H9 (cell line): ENCODE data around the gene RBMS2. TPM values are rescaled to one million over a fixed set of nuclear protein-coding genes. Genes with fewer than 3 reads are reported as not detected.

Source experiments
- DNase-seq: peaks from one replicate; pipeline ENCODE4 v3.0.0-alpha.2; 2017
- H2AFZ ChIP-seq: one replicate; pipeline ENCODE4 v1.6.1; 2013; ENCODE audit warnings: mild to moderate bottlenecking, low read length, control low read depth, moderate library complexity
- H2AK5ac ChIP-seq: 2 replicates; pipeline ENCODE4 v1.6.1; 2013; ENCODE audit warnings: low read length, control low read depth, mixed read lengths; ENCODE audit not compliant: insufficient read length
- H2BK120ac ChIP-seq: one replicate; pipeline ENCODE4 v1.6.1; 2013; ENCODE audit warnings: low read depth, mild to moderate bottlenecking, low read length, control low read depth, inconsistent platforms; ENCODE audit not compliant: poor library complexity, severe bottlenecking
- H2BK12ac ChIP-seq: 2 replicates; pipeline ENCODE4 v1.6.1; 2013; ENCODE audit warnings: low read length, control low read depth, mixed read lengths, low read depth; ENCODE audit not compliant: insufficient read length
- H2BK15ac ChIP-seq: 2 replicates; pipeline ENCODE4 v1.6.1; 2013; ENCODE audit warnings: low read depth, low read length, control low read depth
- H2BK20ac ChIP-seq: one replicate; pipeline ENCODE4 v1.6.1; 2013; ENCODE audit warnings: low read depth, mild to moderate bottlenecking, low read length, control low read depth, inconsistent platforms; ENCODE audit not compliant: poor library complexity, severe bottlenecking
- H2BK5ac ChIP-seq: 2 replicates; pipeline ENCODE4 v1.6.1; 2013; ENCODE audit warnings: low read length, control low read depth, mixed read lengths; ENCODE audit not compliant: insufficient read length
- H3K14ac ChIP-seq: 2 replicates; pipeline ENCODE4 v1.6.1; 2013; ENCODE audit warnings: low read length, control low read depth; ENCODE audit not compliant: insufficient read depth
- H3K18ac ChIP-seq: 2 replicates; pipeline ENCODE4 v1.6.1; 2013; ENCODE audit warnings: low read depth, mild to moderate bottlenecking, mixed read lengths, low read length, control low read depth; ENCODE audit not compliant: insufficient read length
- H3K23ac ChIP-seq: 2 replicates; pipeline ENCODE4 v1.6.1; 2013; ENCODE audit warnings: low read length, control low read depth, mixed read lengths, low read depth; ENCODE audit not compliant: insufficient read length
- H3K23me2 ChIP-seq: 2 replicates; pipeline ENCODE4 v1.6.1; 2013; ENCODE audit warnings: low read depth, mild to moderate bottlenecking, mixed read lengths, low read length, control low read depth; ENCODE audit not compliant: insufficient read length, poor library complexity, severe bottlenecking
- H3K27ac ChIP-seq: 2 replicates; pipeline ENCODE4 v1.5.1; 2013; ENCODE audit warnings: low read length, control low read depth, mixed read lengths, low read depth; ENCODE audit not compliant: insufficient read length
- H3K27me3 ChIP-seq: 2 replicates; pipeline ENCODE4 v1.6.1; 2013; ENCODE audit warnings: low read length, control low read depth, inconsistent platforms; ENCODE audit not compliant: insufficient read depth
- H3K4ac ChIP-seq: 2 replicates; pipeline ENCODE4 v1.6.1; 2013; ENCODE audit warnings: low read depth, mild to moderate bottlenecking, control low read depth, inconsistent platforms, low read length, moderate library complexity
- H3K4me1 ChIP-seq: 2 replicates; pipeline ENCODE4 v1.6.1; 2013; ENCODE audit warnings: low read length, control low read depth, inconsistent platforms; ENCODE audit not compliant: insufficient read depth
- H3K4me2 ChIP-seq: 2 replicates; pipeline ENCODE4 v1.6.1; 2013; ENCODE audit warnings: low read length, control low read depth, mixed read lengths; ENCODE audit not compliant: insufficient read length, insufficient read depth
- H3K56ac ChIP-seq: 2 replicates; pipeline ENCODE4 v1.6.1; 2013; ENCODE audit warnings: low read depth, mild to moderate bottlenecking, mixed read lengths, low read length, control low read depth; ENCODE audit not compliant: insufficient read length
- H3K79me1 ChIP-seq: 2 replicates; pipeline ENCODE4 v1.6.1; 2013; ENCODE audit warnings: low read depth, mild to moderate bottlenecking, moderate library complexity, low read length, control low read depth, inconsistent platforms; ENCODE audit not compliant: insufficient read depth, poor library complexity, severe bottlenecking
- H3K79me2 ChIP-seq: 2 replicates; pipeline ENCODE4 v1.6.1; 2013; ENCODE audit warnings: low read length, control low read depth, inconsistent platforms; ENCODE audit not compliant: insufficient read depth
- H3K9ac ChIP-seq: 2 replicates; pipeline ENCODE4 v1.6.1; 2013; ENCODE audit warnings: low read length, control low read depth, mixed read lengths; ENCODE audit not compliant: insufficient read length; ENCODE audit errors: extremely low read depth
- H3K9me3 ChIP-seq: one replicate; pipeline ENCODE4 v1.6.1; 2013; ENCODE audit warnings: low read depth, low read length, inconsistent platforms; ENCODE audit not compliant: control insufficient read depth
- H3T11ph ChIP-seq: one replicate; pipeline ENCODE4 v1.6.1; 2013; ENCODE audit warnings: mild to moderate bottlenecking, low read length, control low read depth, inconsistent platforms
- H4K20me1 ChIP-seq: one replicate; pipeline ENCODE4 v1.6.1; 2013; ENCODE audit not compliant: control insufficient read depth, insufficient read length, insufficient read depth
- H4K5ac ChIP-seq: 2 replicates; pipeline ENCODE4 v1.6.1; 2013; ENCODE audit warnings: low read depth, mild to moderate bottlenecking, mixed read lengths, low read length, control low read depth; ENCODE audit not compliant: insufficient read length
- H4K8ac ChIP-seq: replicated peaks from 2 replicates; pipeline ENCODE4 v1.6.1; 2013; ENCODE audit warnings: low read length, control low read depth, mixed read lengths, low read depth; ENCODE audit not compliant: insufficient read length
- H4K91ac ChIP-seq: 2 replicates; pipeline ENCODE4 v1.6.1; 2013; ENCODE audit warnings: low read depth, mild to moderate bottlenecking, moderate library complexity, mixed read lengths, low read length, control low read depth; ENCODE audit not compliant: insufficient read length
- H3K27ac Mint-ChIP-seq, 3 experiments: 2 replicates in 2 of 3; 3 replicates in 1 of 3; pipeline ENCODE4 v1.8.0; 2020 to 2021; ENCODE audit warnings: mixed read lengths in 3 of 3, mild to moderate bottlenecking in 1 of 3, moderate library complexity in 1 of 3
- H3K27me3 Mint-ChIP-seq: 2 replicates; pipeline ENCODE4 v1.8.0; 2021; ENCODE audit warnings: low read depth, mild to moderate bottlenecking, moderate library complexity, mixed read lengths
- H3K36me3 Mint-ChIP-seq, 3 experiments: 2 replicates in 2 of 3; 3 replicates in 1 of 3; pipeline ENCODE4 v1.8.0; 2020 to 2021; ENCODE audit warnings: low read depth in 3 of 3, mixed read lengths in 3 of 3; ENCODE audit not compliant: insufficient read depth in 1 of 3
- H3K4me1 Mint-ChIP-seq, 2 experiments: 2 replicates each; pipeline ENCODE4 v1.8.0; 2020; ENCODE audit warnings: mixed read lengths in 2 of 2
- H3K4me3 Mint-ChIP-seq, 2 experiments: 2 replicates in 1 of 2; 3 replicates in 1 of 2; pipeline ENCODE4 v1.8.0; 2020 to 2021; ENCODE audit warnings: mild to moderate bottlenecking in 2 of 2, mixed read lengths in 2 of 2, moderate library complexity in 1 of 2
- H3K9me3 Mint-ChIP-seq, 2 experiments: 2 replicates in 1 of 2; 3 replicates in 1 of 2; pipeline ENCODE4 v1.8.0; 2020; ENCODE audit warnings: mild to moderate bottlenecking in 2 of 2, mixed read lengths in 2 of 2, moderate library complexity in 1 of 2
- WGBS: extraction: QIAGEN DNeasy Blood & Tissue Kit; methylation state at CpG from one replicate; pipeline ENCODE4 v1.1.7; 2013; ENCODE audit warnings: missing lambda C conversion rate, low lambda C conversion rate, mixed read lengths; ENCODE audit not compliant: insufficient read length; ENCODE audit errors: extremely low coverage; 5-methylcytosine and 5-hydroxymethylcytosine counted together
- total RNA-seq: library from RNA; stranded (reverse); gene quantifications from 2 replicates; pipeline ENCODE4 v1.2.1, GENCODE V29; 2021
- TF ChIP-seq, protein P1 (sequence below): fragments of 200-600 bp; sonication (generic); conservative IDR thresholded peaks from 3 replicates; pipeline ENCODE4 v1.8.0; 2021; ENCODE audit warnings: antibody characterized with exemption, mild to moderate bottlenecking

The RBMS2 gene
- total RNA-seq, 1 experiment from 2014 or later: 9.5 TPM

- Mint-ChIP-seq H3K4me1 (peaks cover 48 to 50% of the 10 kb centered on the region in 2 experiments), H3K4me3 (peak overlapping the region; percentile 97 to 98)
Measured at GRCh38 chr12:56628671-56629458, 107.2 kb downstream of the RBMS2 start.

More at GRCh38 chr12:56628671-56629458, 107.2 kb downstream of the RBMS2 start:
- Histone ChIP-seq H2BK5ac (no peak overlapping the region), H3K23me2 (peaks cover 11% of the 10 kb centered on the region), H3K23ac (no peak overlapping the region), H3K18ac (no peak overlapping the region), H4K8ac (no peak overlapping the region), H3K14ac (0 out of 2 replicates have a peak overlapping the region, but pooled peaks have one; percentile 75), H3K27ac (no peak overlapping the region), H3K4ac (no peak overlapping the region), H4K5ac (no peak overlapping the region), H2BK20ac (no peak overlapping the region), H3K9ac (peak overlapping the region; percentile 77), H2AK5ac (no peak overlapping the region), H3K79me2 (peaks cover 25% of the 10 kb centered on the region; the same call in 1 of the 2 replicates), H3K79me1 (peaks cover 4% of the 10 kb centered on the region), H2BK12ac (no peak overlapping the region), H4K91ac (no peak overlapping the region), H3K4me1 (peaks cover 14% of the 10 kb centered on the region; the same call in 1 of the 2 replicates), H3K27me3 (no peaks in the 10 kb centered on the region), H4K20me1 (no peaks in the 10 kb centered on the region), H2BK120ac (no peak overlapping the region), H2AFZ (no peak overlapping the region), H3K56ac (no peak overlapping the region), H2BK15ac (no peak overlapping the region), H3K4me2 (peak overlapping the region; percentile 98), H3T11ph (no peak overlapping the region), H3K9me3 (no peaks in the 10 kb centered on the region)
- TF ChIP-seq, protein P1, sequence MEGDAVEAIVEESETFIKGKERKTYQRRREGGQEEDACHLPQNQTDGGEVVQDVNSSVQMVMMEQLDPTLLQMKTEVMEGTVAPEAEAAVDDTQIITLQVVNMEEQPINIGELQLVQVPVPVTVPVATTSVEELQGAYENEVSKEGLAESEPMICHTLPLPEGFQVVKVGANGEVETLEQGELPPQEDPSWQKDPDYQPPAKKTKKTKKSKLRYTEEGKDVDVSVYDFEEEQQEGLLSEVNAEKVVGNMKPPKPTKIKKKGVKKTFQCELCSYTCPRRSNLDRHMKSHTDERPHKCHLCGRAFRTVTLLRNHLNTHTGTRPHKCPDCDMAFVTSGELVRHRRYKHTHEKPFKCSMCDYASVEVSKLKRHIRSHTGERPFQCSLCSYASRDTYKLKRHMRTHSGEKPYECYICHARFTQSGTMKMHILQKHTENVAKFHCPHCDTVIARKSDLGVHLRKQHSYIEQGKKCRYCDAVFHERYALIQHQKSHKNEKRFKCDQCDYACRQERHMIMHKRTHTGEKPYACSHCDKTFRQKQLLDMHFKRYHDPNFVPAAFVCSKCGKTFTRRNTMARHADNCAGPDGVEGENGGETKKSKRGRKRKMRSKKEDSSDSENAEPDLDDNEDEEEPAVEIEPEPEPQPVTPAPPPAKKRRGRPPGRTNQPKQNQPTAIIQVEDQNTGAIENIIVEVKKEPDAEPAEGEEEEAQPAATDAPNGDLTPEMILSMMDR: no peak
- H3K27me3 Mint-ChIP-seq: no peaks in the 10 kb centered on the region
- WGBS: 100% methylated on average over 1 of the region's 18 CpGs
- DNase-seq: no peak
- H3K36me3 Mint-ChIP-seq: peaks cover 2 to 20% (median 13%) of the 10 kb centered on the region in 3 experiments; a peak in 5 of 7 replicates
- H3K27ac Mint-ChIP-seq: peak overlapping the region; percentile 4 to 38 (median 37)
- peaks cover 0 to 3% of the 10 kb centered on the region in 2 experiments; a peak in 2 of 5 replicates for H3K9me3 Mint-ChIP-seq
